COLO668 (cell line): ENCODE measurements around the gene NES.
A peak's percentile ranks its signal among the peaks of the same experiment; 100 is the strongest.

Source experiments
- DNase-seq: peaks from one replicate; lab custom pipeline; 2025; ENCODE audit not compliant: unreplicated experiment; lab: John Stamatoyannopoulos, UW

The NES gene

DNA sequence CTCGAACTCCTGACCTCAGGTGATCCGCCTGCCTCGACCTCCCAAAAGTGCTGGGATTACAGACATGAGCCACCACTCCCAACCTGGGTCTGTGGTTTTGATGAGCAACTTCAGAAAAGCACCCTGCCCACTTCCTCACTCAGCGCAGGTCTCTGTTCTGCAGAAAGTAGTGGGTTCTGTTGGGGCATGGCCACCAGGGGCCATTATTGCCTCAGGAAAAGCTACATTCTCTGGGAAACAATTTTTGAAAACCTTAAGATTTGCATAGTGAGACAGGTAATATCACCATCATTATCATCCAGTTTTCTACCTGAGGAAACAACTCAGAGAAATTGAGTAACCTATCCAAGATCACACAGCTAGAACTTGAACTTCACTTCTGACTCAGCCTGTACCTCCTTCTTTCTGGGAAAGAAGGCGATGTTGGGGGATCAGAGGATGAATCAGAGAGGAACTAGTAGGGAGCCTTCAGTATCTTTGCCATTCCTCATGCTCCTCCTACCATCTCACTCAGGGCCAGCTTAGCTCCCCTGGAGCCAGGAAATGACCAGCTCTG, 7.1 kb upstream of the NES start:
- DNase-seq = no peak

- no peak for DNase-seq
Observed at GRCh38 chr1:156682166-156682890, 5.1 kb upstream of the NES start.

DNA sequence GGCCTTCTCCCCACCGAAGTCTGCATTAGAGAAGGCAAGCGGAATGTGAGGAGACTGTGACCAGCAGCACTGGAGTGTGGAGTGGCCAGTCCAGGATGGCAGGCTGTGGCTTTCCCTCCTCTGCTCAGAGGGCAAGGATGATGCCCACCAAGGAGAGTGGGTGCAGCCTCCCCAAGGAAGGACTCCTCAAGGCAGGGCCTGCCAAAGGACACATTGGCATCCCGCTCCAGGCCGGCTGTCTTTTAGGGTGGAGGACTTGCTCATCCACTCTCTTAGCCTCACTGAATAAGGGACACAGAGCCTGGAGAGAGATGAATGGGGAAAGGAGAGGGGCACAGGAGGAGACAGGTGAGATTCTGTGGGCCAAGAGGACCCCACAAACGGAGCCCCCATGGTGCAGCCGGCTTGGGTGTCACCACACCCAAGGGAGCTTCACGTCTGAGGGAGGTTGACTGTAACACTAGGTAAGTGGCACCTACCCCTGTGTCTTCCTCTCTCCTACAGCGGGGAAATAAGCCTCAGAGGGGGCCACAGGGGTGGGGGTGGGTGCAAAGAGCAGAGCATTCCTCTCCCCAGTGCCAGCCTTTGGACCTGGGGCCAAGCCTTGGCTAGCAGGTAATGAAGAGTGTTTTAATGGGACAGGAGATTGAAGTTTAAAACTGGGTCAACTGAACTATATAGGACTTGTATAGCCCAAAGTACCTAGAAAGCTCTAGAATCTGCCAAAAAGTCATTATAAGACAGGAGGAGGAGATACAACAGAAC, 4.2 kb upstream of the NES start:
- DNase-seq = no peak

- no peak for DNase-seq
Observed at GRCh38 chr1:156680056-156680455, 2.8 kb upstream of the NES start.

- peak; percentile 61 for DNase-seq
Observed at GRCh38 chr1:156677616-156678596, 699 bp upstream of the NES start.

- peak; percentile 39 for DNase-seq
Observed at GRCh38 chr1:156676114-156676819, 940 bp downstream of the NES start.

- no peak for DNase-seq
Observed at GRCh38 chr1:156675210-156676113, 1.7 kb downstream of the NES start.

- no peak for DNase-seq
Observed at GRCh38 chr1:156673387-156674121, 3.7 kb downstream of the NES start.

- DNase-seq = no peak
Observed at GRCh38 chr1:156671804-156672203, 5.4 kb downstream of the NES start.

DNA sequence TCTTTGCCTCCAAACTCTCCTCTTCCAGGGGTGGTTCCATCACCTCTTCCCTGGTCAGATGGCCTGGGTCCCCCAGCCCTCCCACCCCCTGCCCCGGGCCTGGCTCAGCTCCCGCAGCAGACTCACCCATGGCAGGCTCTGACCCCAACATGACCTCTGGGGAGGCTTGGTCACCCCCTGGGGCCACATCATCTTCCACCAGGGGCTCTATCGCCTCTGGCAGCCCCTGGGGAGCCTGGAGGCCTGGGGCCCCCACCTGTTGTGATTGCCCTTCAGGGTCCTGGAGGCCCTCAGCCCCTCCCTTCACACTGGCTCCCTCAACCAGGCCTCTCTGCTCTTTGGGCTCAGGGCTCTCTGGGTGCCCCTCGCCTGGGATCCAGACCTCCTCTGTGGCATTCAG, 6.4 kb downstream of the NES start:
- no peak for DNase-seq

- DNase-seq = no peak
Observed at GRCh38 chr1:156670359-156670758, 6.8 kb downstream of the NES start.

GRCh38 chr1:156669794-156670193, 7.4 kb downstream of the NES start:
- DNase-seq = no peak

DNA sequence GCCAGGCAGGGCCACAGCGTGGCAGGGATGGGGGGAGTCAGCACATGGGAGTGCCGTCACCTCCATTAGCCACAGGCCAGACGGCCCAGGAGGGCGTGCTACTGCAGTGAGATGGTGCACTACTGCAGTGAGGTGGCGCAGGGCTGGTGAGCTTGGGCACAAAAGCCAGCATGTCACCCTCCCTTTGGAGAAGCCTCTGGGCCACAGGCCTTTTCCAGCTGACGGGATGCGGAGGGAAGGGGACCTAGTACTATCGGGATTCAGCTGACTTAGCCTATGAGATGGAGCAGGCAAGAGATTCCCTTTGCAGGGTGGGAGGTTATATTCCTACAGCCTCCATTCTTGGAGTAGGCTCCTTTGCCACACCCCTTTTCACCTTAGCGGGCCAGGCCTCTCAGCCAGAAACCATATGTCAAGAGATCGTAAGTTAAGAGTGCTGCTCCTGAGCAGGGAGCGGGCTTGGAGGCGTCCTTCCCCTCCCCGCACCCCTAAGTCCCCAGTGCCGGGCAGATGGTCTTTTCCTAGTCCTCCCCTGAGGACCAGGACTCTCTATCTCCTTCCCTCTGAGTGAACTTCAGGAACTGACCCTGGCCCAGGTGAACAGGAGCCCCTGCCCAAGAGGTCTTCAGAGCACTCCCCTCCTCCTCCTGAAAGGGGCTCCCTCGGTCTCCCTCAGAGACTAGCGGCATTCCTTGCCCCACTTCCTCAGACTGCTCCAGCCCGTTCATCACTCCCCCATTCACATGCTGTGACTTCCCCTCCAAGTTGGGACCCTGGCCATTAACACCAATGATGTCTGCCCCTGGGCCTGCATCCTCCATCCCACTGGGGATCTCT, 8.2 kb downstream of the NES start:
- DNase-seq = no peak

DNA sequence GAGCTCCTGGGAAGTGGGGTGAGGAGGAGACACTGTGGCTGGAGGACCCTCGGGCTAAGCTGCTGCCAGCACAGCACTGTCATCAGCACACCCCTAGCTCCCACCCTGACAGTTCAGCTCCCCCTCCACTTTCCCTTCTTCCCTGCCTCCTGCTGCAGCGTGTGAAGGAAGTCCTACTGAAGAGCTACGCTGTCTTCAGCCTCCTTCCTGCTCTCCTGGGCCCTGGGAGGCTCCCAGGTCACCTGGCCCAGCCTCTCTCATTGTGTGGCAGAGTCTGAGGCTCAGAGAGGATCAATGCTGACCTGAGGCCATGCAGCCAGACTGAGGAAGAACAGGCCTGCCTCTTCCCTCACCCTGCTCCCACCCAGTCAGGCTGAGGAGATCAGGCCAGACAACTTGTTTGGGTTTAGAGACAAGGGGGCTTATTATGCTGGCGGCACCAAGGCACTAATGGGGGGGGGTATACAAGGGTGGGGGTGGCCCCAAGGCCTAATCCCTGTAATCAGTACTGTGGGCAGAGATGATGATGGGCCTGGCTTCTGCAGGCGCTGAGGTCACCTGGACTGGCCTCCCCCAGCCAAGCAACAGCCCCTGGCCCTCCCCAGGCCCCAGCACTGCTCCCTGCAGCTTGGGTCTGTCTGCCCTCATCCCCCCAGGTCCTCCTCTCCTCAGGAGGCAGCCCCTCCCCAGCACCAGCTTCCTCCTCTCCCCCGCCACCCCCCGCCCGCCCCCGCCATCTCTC, 9.1 kb downstream of the NES start:
- DNase-seq = no peak

GRCh38 chr1:156667610-156667967, 9.6 kb downstream of the NES start:
- DNase-seq = no peak

DNA sequence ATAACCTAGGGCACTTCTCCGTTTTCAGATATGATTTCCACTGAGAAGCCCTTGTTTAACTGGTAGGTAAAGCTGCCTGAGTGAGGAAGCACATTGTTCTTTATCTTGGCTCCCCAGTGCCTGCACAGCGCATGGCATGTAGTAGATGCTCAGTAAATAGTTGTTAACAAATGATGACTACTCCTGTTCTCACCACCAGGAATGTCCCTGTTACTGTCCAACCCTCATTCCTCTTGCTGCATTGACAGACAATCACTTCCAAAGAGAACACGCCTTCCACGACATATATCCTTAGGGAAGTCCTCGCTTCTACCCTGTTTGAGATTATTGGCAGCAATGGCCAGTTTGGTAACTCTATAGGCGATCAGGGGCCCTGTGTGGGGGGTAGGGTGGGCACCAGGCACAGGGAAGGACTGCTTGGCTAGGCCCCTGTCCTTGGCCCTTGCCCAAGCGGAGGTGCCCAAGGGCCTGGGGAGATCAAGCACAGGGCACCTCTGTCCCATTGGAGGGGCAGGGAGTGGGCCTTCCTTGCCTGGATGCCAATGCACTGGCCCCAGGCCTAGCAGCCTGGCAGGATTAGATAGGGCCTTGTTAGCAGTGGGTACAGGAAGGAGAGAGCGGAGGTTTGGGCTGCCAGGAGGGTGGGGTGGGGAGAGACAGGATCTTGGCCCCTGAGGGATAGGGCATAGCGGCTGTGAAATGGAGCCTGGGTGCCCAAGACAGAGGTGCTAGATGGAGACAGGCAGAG, 10.2 kb downstream of the NES start:
- DNase-seq = no peak

DNA sequence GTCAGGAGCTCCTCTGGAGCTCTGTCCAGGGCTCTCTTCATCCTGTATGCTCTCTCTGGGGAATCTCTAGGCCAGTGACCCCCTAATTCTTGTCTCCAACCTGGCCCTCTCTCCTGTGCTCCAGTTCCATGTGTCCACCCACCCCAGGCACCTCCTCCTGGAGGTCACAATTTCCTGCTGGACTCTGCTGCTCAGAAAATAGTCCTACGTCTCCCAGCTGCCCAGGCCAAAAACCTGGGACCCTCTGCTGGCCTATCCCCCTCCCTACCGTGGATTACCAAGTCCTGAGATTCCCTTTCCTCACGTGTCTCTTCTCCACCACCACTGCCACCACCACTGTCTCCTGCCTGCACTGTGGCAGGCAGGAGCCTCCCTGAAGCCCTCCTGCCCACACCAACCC, 11.7 kb downstream of the NES start:
- no peak for DNase-seq
